HCT116 (cell line): Measurements from ENCODE around the gene GNG10. TPM values are rescaled to one million over a fixed set of nuclear protein-coding genes. Genes with fewer than 3 reads are reported as not detected.

ENCODE experiments used
- ATAC-seq: fragments of 200-7000 bp; cut with Tn5 transposase; 2 replicates; pipeline ENCODE4 v1.9.1; 2020; ENCODE audit warnings: mild to moderate bottlenecking, moderate library complexity
- BruUV-seq: library from RNA; stranded (reverse); fragments of 400-500 nt; replicated peaks from 2 replicates; lab custom pipeline; 2021; lab: Mats Ljungman, UMichigan
- CTCF ChIA-PET: fragments of 300-600 bp; sonication (Branson Sonifier 250); formaldehyde crosslinking; loops from one replicate; lab custom pipeline; 2021; ENCODE audit warnings: antibody characterized with exemption; lab: Charles Lee
- POLR2A ChIA-PET: fragments of 300-600, 350-600 bp; sonication (Branson Sonifier 250); formaldehyde crosslinking; loops from one replicate; lab custom pipeline; 2021; ENCODE audit warnings: antibody characterized with exemption; lab: Charles Lee
- RAD21 ChIA-PET, 2 experiments: fragments of 300-600 bp; sonication (Branson Sonifier 250); formaldehyde crosslinking; loops; one replicate each; lab custom pipeline; 2023; ENCODE audit warnings: low total read pairs in 2 of 2; ENCODE audit not compliant: uncharacterized antibody in 2 of 2, unreplicated experiment in 2 of 2, low non-redundant PET in 1 of 2; lab: Charles Lee
- DNase-seq: peaks from one replicate; pipeline ENCODE4 v3.0.0-alpha.2; 2010; ENCODE audit warnings: low read depth, low spot score
- H2AFZ ChIP-seq: fragments of 200-600 bp; shearing (Covaris generic), sonication (generic); 2 replicates; pipeline ENCODE4 v1.6.1; 2017; ENCODE audit warnings: low read depth, mixed run types, mixed read lengths, antibody characterized with exemption, low read length; ENCODE audit not compliant: poor library complexity, severe bottlenecking
- H3K27ac ChIP-seq: 2 replicates; pipeline ENCODE4 v1.5.1; 2012; ENCODE audit warnings: low read depth, low read length
- H3K27me3 ChIP-seq: fragments of 200-600 bp; sonication (generic); 2 replicates; pipeline ENCODE4 v1.6.1; 2016; ENCODE audit warnings: mixed run types, low read length, mixed read lengths; ENCODE audit not compliant: insufficient read depth
- H3K36me3 ChIP-seq, 2 experiments: fragments of 200-500 bp in 1 of 2; fragments of 200-600 bp in 1 of 2; sonication (Bioruptor generic) in 1 of 2; sonication (generic) in 1 of 2; 2 replicates each; pipeline versions ENCODE4 v1.5.1 to v1.6.1; 2014 to 2016; ENCODE audit warnings: low read length in 2 of 2, inconsistent platforms in 1 of 2, mixed read lengths in 1 of 2, mixed run types in 1 of 2; ENCODE audit not compliant: insufficient read depth in 2 of 2, control insufficient read depth in 1 of 2
- H3K4me1 ChIP-seq, 2 experiments: fragments of 200-600 bp in 1 of 2; sonication (generic) in 1 of 2; 2 replicates each; pipeline versions ENCODE4 v1.5.1 to v1.6.1; 2012 to 2017; ENCODE audit warnings: low read length in 2 of 2, inconsistent platforms in 1 of 2, mild to moderate bottlenecking in 1 of 2, mixed read lengths in 1 of 2, mixed run types in 1 of 2, moderate library complexity in 1 of 2; ENCODE audit not compliant: insufficient read depth in 2 of 2, control insufficient read depth in 1 of 2
- H3K4me2 ChIP-seq: fragments of 200-600 bp; sonication (generic); 2 replicates; pipeline ENCODE4 v1.6.1; 2017; ENCODE audit warnings: mixed run types, low read length, mixed read lengths
- H3K4me3 ChIP-seq, 2 experiments: fragments of 200-600 bp in 1 of 2; sonication (generic) in 1 of 2; replicated peaks in 1 of 2; 2 replicates each; pipeline ENCODE4 v1.5.1; 2011 to 2016; ENCODE audit warnings: low read length in 2 of 2, control low read depth in 1 of 2, low read depth in 1 of 2, mild to moderate bottlenecking in 1 of 2, mixed read lengths in 1 of 2, mixed run types in 1 of 2
- H3K79me2 ChIP-seq: fragments of 200-600 bp; sonication (generic); 2 replicates; pipeline ENCODE4 v1.6.1; 2017; ENCODE audit warnings: mild to moderate bottlenecking, mixed run types, low read length, moderate library complexity, mixed read lengths; ENCODE audit not compliant: insufficient read depth
- H3K9ac ChIP-seq: fragments of 200-600 bp; sonication (generic); 2 replicates; pipeline ENCODE4 v1.6.1; 2016; ENCODE audit warnings: low read length, mixed read lengths
- H3K9me2 ChIP-seq: fragments of 200-600 bp; sonication (generic), shearing (Covaris generic); 2 replicates; pipeline ENCODE4 v1.6.1; 2017; ENCODE audit warnings: mixed run types, mild to moderate bottlenecking, moderate library complexity; ENCODE audit not compliant: insufficient read depth
- H3K9me3 ChIP-seq, 2 experiments: fragments of 200-500 bp in 1 of 2; fragments of 200-600 bp in 1 of 2; sonication (Bioruptor generic) in 1 of 2; sonication (generic) in 1 of 2; 2 replicates each; pipeline ENCODE4 v1.6.1; 2014 to 2017; ENCODE audit warnings: low read length in 2 of 2, mixed read lengths in 2 of 2, inconsistent platforms in 1 of 2, low read depth in 1 of 2, mild to moderate bottlenecking in 1 of 2, mixed run types in 1 of 2, moderate library complexity in 1 of 2; ENCODE audit not compliant: control insufficient read depth in 1 of 2, insufficient read depth in 1 of 2
- H4K20me1 ChIP-seq: fragments of 200-600 bp; sonication (generic), shearing (Covaris generic); 2 replicates; pipeline ENCODE4 v1.6.1; 2017; ENCODE audit warnings: mixed run types, mild to moderate bottlenecking, moderate library complexity; ENCODE audit not compliant: insufficient read depth
- CBX3 ChIP-seq: IDR thresholded peaks from 2 replicates; pipeline ENCODE4 v1.6.1; 2012; ENCODE audit warnings: low read depth
- CEBPB ChIP-seq: IDR thresholded peaks from 2 replicates; pipeline ENCODE4 v1.6.1; 2012; ENCODE audit warnings: low read depth
- EGR1 ChIP-seq: IDR thresholded peaks from 2 replicates; pipeline ENCODE4 v1.6.1; 2012; ENCODE audit warnings: low read depth
- ELF1 ChIP-seq: IDR thresholded peaks from 2 replicates; pipeline ENCODE4 v1.6.1; 2012; ENCODE audit warnings: low read depth, borderline replicate concordance
- EZH2 ChIP-seq: fragments of 200-600 bp; sonication (generic); IDR thresholded peaks from 2 replicates; pipeline ENCODE4 v1.6.1; 2017; ENCODE audit warnings: antibody characterized with exemption, mixed run types
- EZH2phosphoT487 ChIP-seq: fragments of 200-600 bp; IDR thresholded peaks from 2 replicates; pipeline ENCODE4 v1.6.1; 2018; ENCODE audit warnings: antibody characterized with exemption, borderline replicate concordance
- JUND ChIP-seq: IDR thresholded peaks from 2 replicates; pipeline ENCODE4 v1.6.1; 2012
- POLR2A ChIP-seq: IDR thresholded peaks from 2 replicates; pipeline ENCODE4 v1.7.0; 2011; ENCODE audit warnings: borderline replicate concordance; ENCODE audit not compliant: insufficient read depth, insufficient read length; ENCODE audit errors: extremely low read depth
- RAD21 ChIP-seq: IDR thresholded peaks from 2 replicates; pipeline ENCODE4 v1.6.1; 2012; ENCODE audit warnings: low read depth, mild to moderate bottlenecking
- SIN3A ChIP-seq: IDR thresholded peaks from 2 replicates; pipeline ENCODE4 v1.6.1; 2012; ENCODE audit warnings: low read depth
- SP1 ChIP-seq: IDR thresholded peaks from 2 replicates; pipeline ENCODE4 v1.6.1; 2012; ENCODE audit warnings: low read depth
- SRF ChIP-seq: IDR thresholded peaks from 2 replicates; pipeline ENCODE4 v1.6.1; 2012; ENCODE audit warnings: low read depth
- TCF7L2 ChIP-seq: IDR thresholded peaks from 2 replicates; pipeline ENCODE4 v1.7.0; 2011; ENCODE audit warnings: borderline replicate concordance, inconsistent platforms; ENCODE audit not compliant: insufficient read depth, insufficient read length; ENCODE audit errors: extremely low read depth
- ZFX ChIP-seq: fragments of 450-650 bp; IDR thresholded peaks from 2 replicates; pipeline ENCODE4 v1.6.1; 2017
- ZNF274 ChIP-seq: fragments of 200-500 bp; sonication (Bioruptor generic); IDR thresholded peaks from 2 replicates; pipeline ENCODE4 v1.6.1; 2014; ENCODE audit warnings: mild to moderate bottlenecking, low read depth, low read length, inconsistent platforms
- intact Hi-C: fragments of 100-400 bp; cut with micrococcal nuclease; formaldehyde crosslinking; loops from 2 replicates; pipeline ENCODE4 v1.10.0; 2022
- total RNA-seq: library from RNA; stranded (reverse); gene quantifications from one replicate; pipeline ENCODE4 v1.2.1, GENCODE V29; 2021; ENCODE audit not compliant: unreplicated experiment
- TF ChIP-seq, protein P1 (sequence below): IDR thresholded peaks from 2 replicates; pipeline ENCODE4 v1.6.1; 2011; ENCODE audit warnings: mild to moderate bottlenecking, low read length, moderate library complexity; ENCODE audit not compliant: insufficient replicate concordance; ENCODE audit errors: extremely low read depth
- TF ChIP-seq, protein P2 (sequence below), 3 experiments: fragments of 200-600 bp in 1 of 3; sonication (generic) in 1 of 3; IDR thresholded peaks in 2 of 3; conservative IDR thresholded peaks in 1 of 3; 2 replicates each; pipeline ENCODE4 v1.5.1; 2012 to 2017; ENCODE audit warnings: low read depth in 2 of 3, low read length in 2 of 3, antibody characterized with exemption in 1 of 3, borderline replicate concordance in 1 of 3, control low read depth in 1 of 3, mild to moderate bottlenecking in 1 of 3, mixed read lengths in 1 of 3, mixed run types in 1 of 3, moderate library complexity in 1 of 3; ENCODE audit not compliant: insufficient read depth in 1 of 3
- TF ChIP-seq, protein P3 (sequence below): IDR thresholded peaks from 2 replicates; pipeline ENCODE4 v1.6.1; 2012

The GNG10 gene
- total RNA-seq, 1 experiment from 2014 or later = 46.8 TPM

DNA sequence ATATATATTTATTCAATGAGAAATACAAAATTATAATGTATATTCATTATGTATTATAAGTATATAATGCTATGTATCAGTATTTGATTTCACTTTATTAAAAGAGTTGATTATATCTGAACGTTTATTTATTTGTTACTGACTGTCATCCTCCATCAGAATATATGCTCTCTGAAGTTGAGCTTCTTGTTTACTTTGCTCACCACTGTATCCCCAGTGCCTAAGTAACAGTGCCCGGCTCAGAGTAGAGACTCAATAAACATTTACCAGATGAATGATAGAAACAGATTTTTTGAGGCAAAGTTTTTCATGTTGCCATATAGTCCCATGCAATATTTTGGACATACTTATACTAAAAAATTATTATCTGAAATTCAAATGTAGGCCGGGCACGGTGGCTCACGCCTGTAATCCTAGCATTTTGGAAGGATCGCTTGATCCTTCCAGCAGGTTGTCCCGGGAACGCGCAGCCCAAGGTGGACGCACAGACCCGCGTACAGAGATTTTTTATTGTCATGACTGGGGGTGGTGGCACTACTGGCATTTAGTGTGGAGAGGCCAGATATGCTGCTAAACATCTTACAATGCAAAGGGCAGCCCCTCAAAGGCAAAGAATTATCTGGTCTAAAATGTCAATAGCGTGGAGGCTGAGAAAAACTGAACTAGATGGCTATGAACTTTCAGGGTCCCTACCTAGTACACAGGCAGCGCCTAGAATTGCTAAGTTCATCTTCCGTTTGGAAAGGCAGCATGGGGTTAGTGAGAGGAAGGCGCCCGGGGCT, 31.0 kb upstream of the GNG10 start:
- CTCF ChIA-PET = interaction anchor here (0.9 to 1.1 kb wide), 2 partner anchors 9 to 32 kb away, joined by 5 to 8 read pairs; no protein-coding TSS in a partner anchor
- Histone ChIP-seq H3K4me2 (peak overlapping the region; percentile 75), H3K4me1 (peaks cover 2 to 17% of the 10 kb centered on the region in 2 experiments; a peak in 2 of 4 replicates)
- no peak for TF ChIP-seq ZNF274
- TF ChIP-seq SRF = no peak
- TF ChIP-seq POLR2A = no peak
- TF ChIP-seq SIN3A = no peak
- no peak for TF ChIP-seq JUND
- no peak for TF ChIP-seq CEBPB
- no peak for TF ChIP-seq EGR1
- TF ChIP-seq CBX3 = no peak
- TF ChIP-seq EZH2 = no peak
- no peak for TF ChIP-seq TCF7L2
- TF ChIP-seq, protein P1, sequence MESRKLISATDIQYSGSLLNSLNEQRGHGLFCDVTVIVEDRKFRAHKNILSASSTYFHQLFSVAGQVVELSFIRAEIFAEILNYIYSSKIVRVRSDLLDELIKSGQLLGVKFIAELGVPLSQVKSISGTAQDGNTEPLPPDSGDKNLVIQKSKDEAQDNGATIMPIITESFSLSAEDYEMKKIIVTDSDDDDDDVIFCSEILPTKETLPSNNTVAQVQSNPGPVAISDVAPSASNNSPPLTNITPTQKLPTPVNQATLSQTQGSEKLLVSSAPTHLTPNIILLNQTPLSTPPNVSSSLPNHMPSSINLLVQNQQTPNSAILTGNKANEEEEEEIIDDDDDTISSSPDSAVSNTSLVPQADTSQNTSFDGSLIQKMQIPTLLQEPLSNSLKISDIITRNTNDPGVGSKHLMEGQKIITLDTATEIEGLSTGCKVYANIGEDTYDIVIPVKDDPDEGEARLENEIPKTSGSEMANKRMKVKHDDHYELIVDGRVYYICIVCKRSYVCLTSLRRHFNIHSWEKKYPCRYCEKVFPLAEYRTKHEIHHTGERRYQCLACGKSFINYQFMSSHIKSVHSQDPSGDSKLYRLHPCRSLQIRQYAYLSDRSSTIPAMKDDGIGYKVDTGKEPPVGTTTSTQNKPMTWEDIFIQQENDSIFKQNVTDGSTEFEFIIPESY = no peak
- TF ChIP-seq, protein P2, sequence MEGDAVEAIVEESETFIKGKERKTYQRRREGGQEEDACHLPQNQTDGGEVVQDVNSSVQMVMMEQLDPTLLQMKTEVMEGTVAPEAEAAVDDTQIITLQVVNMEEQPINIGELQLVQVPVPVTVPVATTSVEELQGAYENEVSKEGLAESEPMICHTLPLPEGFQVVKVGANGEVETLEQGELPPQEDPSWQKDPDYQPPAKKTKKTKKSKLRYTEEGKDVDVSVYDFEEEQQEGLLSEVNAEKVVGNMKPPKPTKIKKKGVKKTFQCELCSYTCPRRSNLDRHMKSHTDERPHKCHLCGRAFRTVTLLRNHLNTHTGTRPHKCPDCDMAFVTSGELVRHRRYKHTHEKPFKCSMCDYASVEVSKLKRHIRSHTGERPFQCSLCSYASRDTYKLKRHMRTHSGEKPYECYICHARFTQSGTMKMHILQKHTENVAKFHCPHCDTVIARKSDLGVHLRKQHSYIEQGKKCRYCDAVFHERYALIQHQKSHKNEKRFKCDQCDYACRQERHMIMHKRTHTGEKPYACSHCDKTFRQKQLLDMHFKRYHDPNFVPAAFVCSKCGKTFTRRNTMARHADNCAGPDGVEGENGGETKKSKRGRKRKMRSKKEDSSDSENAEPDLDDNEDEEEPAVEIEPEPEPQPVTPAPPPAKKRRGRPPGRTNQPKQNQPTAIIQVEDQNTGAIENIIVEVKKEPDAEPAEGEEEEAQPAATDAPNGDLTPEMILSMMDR (IDR thresholded peaks at IDR 0.05 in 2 of 3, conservative IDR thresholded peaks at IDR 0.05 in 1 of 3; ENCODE audit: borderline replicate concordance in 1 of 3, insufficient read depth in 1 of 3, low read depth in 2 of 3, low read length in 2 of 3) = no peak
- TF ChIP-seq EZH2phosphoT487 = no peak
- no peak for TF ChIP-seq ZFX
- TF ChIP-seq RAD21 = no peak
- TF ChIP-seq, protein P3, sequence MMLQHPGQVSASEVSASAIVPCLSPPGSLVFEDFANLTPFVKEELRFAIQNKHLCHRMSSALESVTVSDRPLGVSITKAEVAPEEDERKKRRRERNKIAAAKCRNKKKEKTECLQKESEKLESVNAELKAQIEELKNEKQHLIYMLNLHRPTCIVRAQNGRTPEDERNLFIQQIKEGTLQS = no peak
- no peak for TF ChIP-seq SP1
- TF ChIP-seq ELF1 = no peak
- TF ChIP-seq, all 23 proteins: peak for 0
- H3K27ac ChIP-seq = peak overlapping the region; percentile 63
- H3K27me3 ChIP-seq = no peaks in the 10 kb centered on the region
- H2AFZ ChIP-seq = peak overlapping the region; percentile 96
- intact Hi-C loops = loop anchor here (5.0 to 10.0 kb wide), 2 partner anchors 444 to 702 kb away; partner anchors contain the start of gene PTBP3
- peak overlapping the region; percentile 93 for H3K4me3 ChIP-seq
- peak overlapping the region; percentile 65 for H3K9ac ChIP-seq
- peaks cover 3% of the 10 kb centered on the region; the same call in 1 of the 2 replicates for H4K20me1 ChIP-seq
- TSS peak; percentile 93 for BruUV-seq
- DNase-seq = no peak
- no peaks in the 10 kb centered on the region for H3K9me3 ChIP-seq
- no peaks in the 10 kb centered on the region for H3K9me2 ChIP-seq
- peaks cover 41% of the 10 kb centered on the region for H3K79me2 ChIP-seq
- 0 out of 4 replicates have a peak, but pooled peaks cover 0 to 6% of the 10 kb centered on the region in 2 experiments for H3K36me3 ChIP-seq
- peak; percentile 48 for ATAC-seq
- POLR2A ChIA-PET = interaction anchor here (0.7 to 1.7 kb wide), 7 partner anchors 9 to 114 kb away, joined by 3 to 13 read pairs (median 3); no protein-coding TSS in a partner anchor
- RAD21 ChIA-PET = no interaction called here
